ENCODE data around the gene TMEM179.
A peak's percentile ranks its signal among the peaks of the same experiment; 100 is the strongest.
"Not testable (repeated sequence)": the region's sequence is repeated elsewhere in the genome, so short reads cannot be mapped to it uniquely, and the experiment has no call there.

TMEM179 gene

GRCh38 chr14:104604458-104605449 is at the start of gene TMEM179:
TSS of gene TMEM179 (minus strand) at chr14:104604772. CDS start at chr14:104604741, 31 bp downstream.
- DNase-seq = peak; percentile 41

- no peak for DNase-seq
Observed at GRCh38 chr14:104654119-104654518, 49.5 kb upstream of the TMEM179 start.

DNA sequence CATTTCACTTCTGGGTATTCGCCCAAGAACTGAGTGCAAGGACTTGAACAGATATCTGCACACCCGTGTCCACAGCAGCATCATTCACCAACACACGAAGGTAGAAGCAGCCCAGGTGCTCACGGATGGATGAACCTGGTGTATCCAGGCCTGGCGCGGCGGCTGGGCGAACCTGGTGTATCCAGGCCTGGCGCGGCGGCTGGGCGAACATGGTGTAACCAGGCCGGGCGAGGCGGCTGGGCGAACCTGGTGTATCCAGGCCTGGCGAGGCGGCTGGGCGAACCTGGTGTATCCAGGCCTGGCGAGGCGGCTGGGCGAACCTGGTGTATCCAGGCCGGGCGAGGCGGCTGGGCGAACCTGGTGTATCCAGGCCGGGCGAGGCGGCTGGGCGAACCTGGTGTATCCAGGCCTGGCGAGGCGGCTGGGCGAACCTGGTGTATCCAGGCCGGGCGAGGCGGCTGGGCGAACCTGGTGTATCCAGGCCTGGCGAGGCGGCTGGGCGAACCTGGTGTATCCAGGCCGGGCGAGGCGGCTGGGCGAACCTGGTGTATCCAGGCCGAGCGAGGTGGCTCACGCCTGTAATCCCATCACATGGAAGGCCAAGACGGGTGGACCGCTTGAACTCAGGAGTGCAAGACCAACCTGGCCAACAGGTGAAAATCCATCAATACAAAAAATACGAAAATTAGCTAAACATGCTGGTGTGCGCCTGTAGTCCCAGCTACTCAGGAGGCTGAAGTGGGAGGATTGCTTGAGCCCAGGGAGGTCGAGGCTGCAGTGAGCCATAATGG is 48.8 kb upstream of the TMEM179 start:
- DNase-seq = not testable (repeated sequence)

DNA sequence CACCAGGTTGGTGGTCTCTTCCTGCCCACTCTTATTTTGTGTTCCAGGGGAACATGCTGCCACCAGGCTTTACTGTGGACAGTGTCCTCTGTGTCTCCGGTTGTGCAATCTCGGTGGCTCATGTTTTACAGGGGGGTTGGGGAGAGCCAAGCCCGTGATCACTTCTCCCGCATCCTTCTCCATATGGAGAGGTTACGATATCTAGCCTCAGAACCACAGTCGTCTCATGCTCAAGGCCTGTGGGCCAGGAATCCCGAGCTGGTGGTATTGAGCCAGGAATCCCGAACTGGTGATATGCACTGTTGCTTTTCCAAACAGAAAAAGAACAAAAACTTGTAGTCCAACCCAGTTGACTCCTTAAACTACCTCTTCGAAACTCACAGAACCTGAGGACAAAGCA is 47.8 kb upstream of the TMEM179 start:
- DNase-seq = no peak

DNA sequence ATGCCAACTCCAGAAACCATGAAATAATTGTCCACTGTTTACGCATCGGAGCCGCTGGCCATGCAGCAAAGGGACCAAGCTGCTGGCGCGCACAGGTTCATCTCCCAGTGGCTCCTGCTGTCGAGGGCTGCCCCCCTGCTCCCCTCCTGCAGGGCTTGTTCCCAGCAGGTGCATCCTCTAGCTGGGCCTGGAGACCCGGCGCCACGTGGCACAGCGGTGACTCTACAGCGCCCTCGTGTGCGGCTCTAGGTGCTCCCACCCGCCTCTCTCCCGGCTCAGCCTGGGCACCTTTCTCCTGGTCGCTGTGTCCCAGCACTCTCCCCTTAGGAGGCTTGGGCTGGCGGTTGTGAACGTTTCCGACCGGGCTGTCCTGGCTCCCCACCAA is 47.3 kb upstream of the TMEM179 start:
- DNase-seq = no peak

DNA sequence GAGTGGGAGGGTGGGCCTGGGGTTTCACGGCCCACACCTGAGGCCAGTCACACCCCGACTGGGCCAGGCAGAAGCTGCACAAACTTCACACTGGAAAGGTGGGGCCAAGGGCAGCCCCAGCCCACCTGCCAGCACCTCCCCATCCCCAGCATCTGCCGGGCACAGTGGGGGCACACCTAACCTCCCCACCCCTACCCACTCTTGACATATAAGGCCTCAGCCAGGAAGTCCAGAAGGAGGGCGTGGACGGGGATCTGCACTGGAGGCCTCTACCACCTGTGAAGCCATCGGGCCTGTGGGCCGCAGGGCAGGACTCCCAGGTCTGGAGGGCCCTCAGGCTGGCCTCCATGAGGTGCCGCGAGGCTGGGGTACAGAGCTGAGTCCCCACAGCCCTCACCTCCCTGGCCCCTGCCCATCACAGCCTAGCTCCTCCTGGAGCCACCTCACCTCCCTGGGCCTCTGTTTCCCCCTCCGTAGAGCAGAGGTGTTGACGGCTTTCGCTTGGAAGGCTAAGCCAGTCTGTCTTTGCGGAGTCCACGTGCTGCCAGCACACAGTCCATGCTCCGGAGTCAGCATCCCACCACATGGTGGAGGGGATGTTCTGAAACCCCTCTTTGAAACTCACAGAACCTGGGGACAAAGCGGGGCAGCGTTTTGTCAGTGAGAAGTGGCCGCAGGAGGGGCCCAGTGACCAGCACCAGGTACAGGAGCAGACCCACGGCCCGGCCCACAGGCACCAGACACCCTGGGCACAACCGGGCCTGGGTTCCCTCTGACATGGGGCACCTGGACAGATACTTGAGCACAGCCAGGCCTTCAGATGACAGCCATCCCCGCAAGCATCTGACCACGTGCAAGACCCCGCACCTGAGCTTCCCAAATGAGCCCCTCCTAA is 46.7 kb upstream of the TMEM179 start:
- DNase-seq = no peak

- peak; percentile 63 for DNase-seq
Observed at GRCh38 chr14:104650057-104650980, 45.7 kb upstream of the TMEM179 start.

GRCh38 chr14:104647467-104648043 is 43.0 kb upstream of the TMEM179 start:
- DNase-seq = no peak

DNA sequence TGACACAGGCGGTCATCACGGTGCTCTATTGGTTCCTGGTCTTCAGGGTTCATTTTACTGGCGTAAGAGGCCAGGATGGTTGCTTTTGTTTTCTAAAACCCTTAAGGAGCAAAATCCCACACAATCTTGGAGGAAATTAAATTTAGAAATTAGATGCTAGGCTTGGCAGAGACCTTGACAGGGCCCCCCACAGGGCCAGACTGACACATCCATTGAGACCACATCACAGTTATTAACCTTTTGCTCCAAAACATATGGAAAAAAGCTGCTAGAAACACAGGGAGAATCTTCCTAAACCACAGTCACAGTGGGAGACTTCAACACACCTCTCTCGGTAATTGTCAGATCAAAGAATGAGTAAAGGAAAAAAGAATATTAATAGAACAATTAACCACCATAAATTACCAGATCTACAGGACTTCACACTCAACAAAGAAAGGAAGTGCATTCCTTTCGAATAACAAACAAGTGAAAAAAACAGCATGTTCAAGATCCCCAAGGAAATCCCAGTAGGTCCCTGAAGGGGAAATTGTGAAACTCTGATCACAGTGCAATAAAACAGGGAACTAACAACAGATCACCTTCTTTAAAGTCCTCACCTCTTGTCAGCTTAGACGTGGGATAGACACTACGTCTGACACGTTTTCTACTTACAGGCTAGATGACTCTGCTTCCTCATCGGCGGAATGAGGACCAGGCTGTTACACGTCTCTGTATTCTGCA is 40.2 kb upstream of the TMEM179 start:
- no peak for DNase-seq

DNA sequence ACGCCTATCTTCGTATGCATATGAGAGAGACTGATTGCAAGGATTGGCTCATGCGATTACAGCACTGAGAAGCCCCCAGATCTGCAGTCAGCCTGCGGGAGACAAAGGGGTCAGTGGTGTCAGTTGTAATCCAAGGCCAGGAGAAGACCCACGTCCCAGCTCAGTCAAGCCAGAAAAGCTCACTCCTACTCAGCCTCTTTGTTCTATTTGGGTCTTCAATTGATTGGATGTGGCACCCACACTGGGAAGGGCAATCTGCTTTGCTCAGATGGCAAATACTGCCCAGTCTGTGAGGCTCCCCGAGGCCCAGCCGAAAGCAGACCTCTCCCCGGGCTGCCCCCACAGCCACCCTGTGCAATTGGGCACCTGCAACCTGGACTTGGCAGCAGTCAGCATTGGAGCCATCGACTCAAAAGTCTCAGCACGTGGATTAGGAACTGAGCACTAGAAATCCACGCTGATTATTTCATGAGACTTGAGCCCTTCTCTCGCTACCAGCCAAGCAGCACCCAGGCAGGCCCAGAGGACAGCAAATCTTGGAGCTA is 39.6 kb upstream of the TMEM179 start:
- no peak for DNase-seq

DNA sequence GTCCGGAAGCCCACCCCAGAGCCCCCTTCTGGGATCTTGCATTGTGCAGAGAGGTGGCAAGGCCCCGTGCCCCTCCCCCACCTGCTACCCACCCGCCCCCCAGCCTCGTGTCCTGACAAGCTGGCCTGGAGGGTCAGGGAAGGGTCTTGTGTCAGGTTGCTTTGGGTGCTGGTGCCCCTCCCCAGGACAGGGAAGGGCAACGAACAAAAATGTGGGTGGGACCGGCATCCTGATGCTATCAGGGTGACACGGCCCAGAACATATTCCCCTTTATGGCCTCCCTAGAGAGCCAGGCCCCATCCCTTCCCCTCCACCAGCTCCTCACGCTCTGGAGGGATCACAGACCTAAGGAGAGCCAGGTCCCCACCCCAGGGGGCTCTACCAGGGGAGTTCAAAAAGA is 38.7 kb upstream of the TMEM179 start:
- no peak for DNase-seq

GRCh38 chr14:104642540-104642868 is 37.9 kb upstream of the TMEM179 start:
- no peak for DNase-seq

GRCh38 chr14:104641753-104642539 is 37.4 kb upstream of the TMEM179 start:
- no peak for DNase-seq

DNA sequence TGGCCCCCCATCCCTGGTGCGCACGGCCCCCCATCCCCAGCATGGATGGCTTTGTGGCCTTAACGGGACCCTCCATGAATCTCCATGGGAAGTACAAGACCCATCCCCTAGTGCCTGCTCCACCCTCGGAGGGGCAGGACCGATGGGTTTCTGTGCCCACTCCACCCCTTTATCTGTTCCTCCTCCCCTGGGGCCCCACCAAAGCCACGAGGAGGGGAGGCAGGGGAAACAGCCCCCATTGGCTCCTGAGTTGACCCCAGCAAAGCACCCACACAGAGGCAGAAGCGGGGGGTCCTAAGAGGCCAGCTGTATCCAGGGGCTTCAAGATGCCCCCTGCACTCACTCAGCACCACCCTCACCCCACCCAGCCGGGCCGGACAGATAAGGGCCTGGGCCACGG is 36.1 kb upstream of the TMEM179 start:
- DNase-seq = no peak

- peak; percentile 77 for DNase-seq
Observed at GRCh38 chr14:104639885-104640548, 35.4 kb upstream of the TMEM179 start.

- no peak for DNase-seq
Observed at GRCh38 chr14:104639471-104639870, 34.9 kb upstream of the TMEM179 start.

DNA sequence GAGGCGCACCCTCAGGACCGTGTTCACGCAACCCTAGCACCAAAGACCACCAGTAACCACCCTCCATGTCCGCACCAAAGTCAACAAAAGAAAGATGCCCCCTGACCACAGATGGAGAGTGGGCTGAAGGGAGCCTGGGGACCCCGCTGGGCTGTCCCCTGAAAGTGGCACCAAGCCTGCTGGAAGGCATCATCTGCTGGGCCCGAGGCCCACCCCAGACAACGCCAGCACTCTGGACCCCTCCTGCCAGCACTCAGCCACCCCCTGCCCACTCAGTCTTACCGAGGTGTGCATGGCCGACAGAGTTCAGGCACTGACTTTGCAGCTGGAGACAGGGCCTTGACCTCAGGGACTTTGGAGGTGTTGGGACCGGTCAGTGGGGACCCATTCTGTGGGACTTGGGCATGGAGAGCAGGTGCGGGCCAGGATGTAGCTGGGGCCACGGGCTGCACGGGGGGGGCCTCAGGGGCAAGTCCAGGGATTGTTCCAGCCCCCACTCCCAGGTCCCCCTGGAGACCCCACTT is 34.4 kb upstream of the TMEM179 start:
- no peak for DNase-seq

- DNase-seq = no peak
Observed at GRCh38 chr14:104638190-104638589, 33.6 kb upstream of the TMEM179 start.

All from midbrain (tissue), 1 donor.